NOMO-1 (cell line): ENCODE results near the gene LAMC3.

Source experiments
- DNase-seq, 2 experiments: peaks; one replicate each; lab custom pipeline; 2025; ENCODE audit not compliant: unreplicated experiment in 2 of 2; lab: John Stamatoyannopoulos, UW

Gene LAMC3

GRCh38 chr9:131039129-131039954, 30.4 kb downstream of the LAMC3 start:
- no peak for DNase-seq

GRCh38 chr9:131042666-131043065, 33.7 kb downstream of the LAMC3 start:
- DNase-seq = no peak

- DNase-seq = peak; percentile 33 to 39
Measured at GRCh38 chr9:131043087-131043486, 34.1 kb downstream of the LAMC3 start.

GRCh38 chr9:131043646-131044045, 34.7 kb downstream of the LAMC3 start:
- no peak for DNase-seq

- no peak for DNase-seq
Measured at GRCh38 chr9:131045300-131046092, 36.5 kb downstream of the LAMC3 start.

GRCh38 chr9:131046093-131046380, 37.1 kb downstream of the LAMC3 start:
- DNase-seq = no peak

- DNase-seq = peak; percentile 49 to 60
Measured at GRCh38 chr9:131046581-131047202, 37.7 kb downstream of the LAMC3 start.

- DNase-seq = no peak
Measured at GRCh38 chr9:131048332-131048731, 39.4 kb downstream of the LAMC3 start.

- DNase-seq = no peak
Measured at GRCh38 chr9:131048820-131049219, 39.8 kb downstream of the LAMC3 start.

- DNase-seq = no peak
Measured at GRCh38 chr9:131049829-131050715, 41.1 kb downstream of the LAMC3 start.

- DNase-seq = no peak
Measured at GRCh38 chr9:131050831-131051230, 41.9 kb downstream of the LAMC3 start.

- no peak for DNase-seq
Measured at GRCh38 chr9:131051592-131052517, 42.9 kb downstream of the LAMC3 start.

GRCh38 chr9:131053896-131054295, 44.9 kb downstream of the LAMC3 start:
- no peak for DNase-seq

GRCh38 chr9:131056781-131057506, 48.0 kb downstream of the LAMC3 start:
- no peak for DNase-seq

GRCh38 chr9:131060900-131061630, 52.1 kb downstream of the LAMC3 start:
- no peak for DNase-seq

- DNase-seq = no peak
Measured at GRCh38 chr9:131062969-131063368, 54.0 kb downstream of the LAMC3 start.

GRCh38 chr9:131065599-131065998, 56.6 kb downstream of the LAMC3 start:
- no peak for DNase-seq

- no peak for DNase-seq
Measured at GRCh38 chr9:131067625-131068024, 58.7 kb downstream of the LAMC3 start.
